HG03565 (cell line): ENCODE data around the gene TRAF3.

Experiments
- ATAC-seq: cut with Tn5 transposase; IDR thresholded peaks from one replicate; pipeline ENCODE4 v1.9.1; 2021; ENCODE audit warnings: mild to moderate bottlenecking, moderate library complexity; ENCODE audit not compliant: unreplicated experiment

Gene TRAF3

GRCh38 chr14:102931580-102932285 is 154.5 kb downstream of the TRAF3 start:
- no peak for ATAC-seq

GRCh38 chr14:102932484-102933248 is 155.4 kb downstream of the TRAF3 start:
- ATAC-seq = no peak

GRCh38 chr14:102933618-102934231 is 156.5 kb downstream of the TRAF3 start:
- no peak for ATAC-seq

GRCh38 chr14:102935756-102936155 is 158.5 kb downstream of the TRAF3 start:
- ATAC-seq = no peak

GRCh38 chr14:102937331-102938175 is 160.3 kb downstream of the TRAF3 start:
- ATAC-seq = no peak

GRCh38 chr14:102938191-102938590 is 160.9 kb downstream of the TRAF3 start:
- ATAC-seq = no peak

- ATAC-seq = no peak
Measured at GRCh38 chr14:102939329-102939728, 162.1 kb downstream of the TRAF3 start.

GRCh38 chr14:102939820-102940561 is 162.7 kb downstream of the TRAF3 start:
- no peak for ATAC-seq

- no peak for ATAC-seq
Measured at GRCh38 chr14:102940729-102941362, 163.6 kb downstream of the TRAF3 start.

- no peak for ATAC-seq
Measured at GRCh38 chr14:102941419-102942011, 164.3 kb downstream of the TRAF3 start.

GRCh38 chr14:102942069-102942468 is 164.8 kb downstream of the TRAF3 start:
- ATAC-seq = no peak

- no peak for ATAC-seq
Measured at GRCh38 chr14:102943454-102943853, 166.2 kb downstream of the TRAF3 start.

GRCh38 chr14:102943979-102944378 is 166.7 kb downstream of the TRAF3 start:
- no peak for ATAC-seq

- no peak for ATAC-seq
Measured at GRCh38 chr14:102944448-102945330, 167.4 kb downstream of the TRAF3 start.

- ATAC-seq = no peak
Measured at GRCh38 chr14:102945346-102946130, 168.3 kb downstream of the TRAF3 start.

GRCh38 chr14:102947321-102948103 is 170.3 kb downstream of the TRAF3 start:
- ATAC-seq = no peak

- ATAC-seq = no peak
Measured at GRCh38 chr14:102948698-102949061, 171.4 kb downstream of the TRAF3 start.
